ENCODE measurements around the gene FAF2.

Gene FAF2

GRCh38 chr5:176529116-176529740 lies 81.0 kb downstream of the FAF2 start:
- TF ChIP-seq, protein P1, sequence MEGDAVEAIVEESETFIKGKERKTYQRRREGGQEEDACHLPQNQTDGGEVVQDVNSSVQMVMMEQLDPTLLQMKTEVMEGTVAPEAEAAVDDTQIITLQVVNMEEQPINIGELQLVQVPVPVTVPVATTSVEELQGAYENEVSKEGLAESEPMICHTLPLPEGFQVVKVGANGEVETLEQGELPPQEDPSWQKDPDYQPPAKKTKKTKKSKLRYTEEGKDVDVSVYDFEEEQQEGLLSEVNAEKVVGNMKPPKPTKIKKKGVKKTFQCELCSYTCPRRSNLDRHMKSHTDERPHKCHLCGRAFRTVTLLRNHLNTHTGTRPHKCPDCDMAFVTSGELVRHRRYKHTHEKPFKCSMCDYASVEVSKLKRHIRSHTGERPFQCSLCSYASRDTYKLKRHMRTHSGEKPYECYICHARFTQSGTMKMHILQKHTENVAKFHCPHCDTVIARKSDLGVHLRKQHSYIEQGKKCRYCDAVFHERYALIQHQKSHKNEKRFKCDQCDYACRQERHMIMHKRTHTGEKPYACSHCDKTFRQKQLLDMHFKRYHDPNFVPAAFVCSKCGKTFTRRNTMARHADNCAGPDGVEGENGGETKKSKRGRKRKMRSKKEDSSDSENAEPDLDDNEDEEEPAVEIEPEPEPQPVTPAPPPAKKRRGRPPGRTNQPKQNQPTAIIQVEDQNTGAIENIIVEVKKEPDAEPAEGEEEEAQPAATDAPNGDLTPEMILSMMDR (IDR thresholded peaks at IDR 0.05; ENCODE audit: insufficient read depth, low read length): no peak
- TF ChIP-seq POLR2AphosphoS5 (IDR thresholded peaks at IDR 0.05; ENCODE audit: low read depth): no peak
- TF ChIP-seq, protein P2, sequence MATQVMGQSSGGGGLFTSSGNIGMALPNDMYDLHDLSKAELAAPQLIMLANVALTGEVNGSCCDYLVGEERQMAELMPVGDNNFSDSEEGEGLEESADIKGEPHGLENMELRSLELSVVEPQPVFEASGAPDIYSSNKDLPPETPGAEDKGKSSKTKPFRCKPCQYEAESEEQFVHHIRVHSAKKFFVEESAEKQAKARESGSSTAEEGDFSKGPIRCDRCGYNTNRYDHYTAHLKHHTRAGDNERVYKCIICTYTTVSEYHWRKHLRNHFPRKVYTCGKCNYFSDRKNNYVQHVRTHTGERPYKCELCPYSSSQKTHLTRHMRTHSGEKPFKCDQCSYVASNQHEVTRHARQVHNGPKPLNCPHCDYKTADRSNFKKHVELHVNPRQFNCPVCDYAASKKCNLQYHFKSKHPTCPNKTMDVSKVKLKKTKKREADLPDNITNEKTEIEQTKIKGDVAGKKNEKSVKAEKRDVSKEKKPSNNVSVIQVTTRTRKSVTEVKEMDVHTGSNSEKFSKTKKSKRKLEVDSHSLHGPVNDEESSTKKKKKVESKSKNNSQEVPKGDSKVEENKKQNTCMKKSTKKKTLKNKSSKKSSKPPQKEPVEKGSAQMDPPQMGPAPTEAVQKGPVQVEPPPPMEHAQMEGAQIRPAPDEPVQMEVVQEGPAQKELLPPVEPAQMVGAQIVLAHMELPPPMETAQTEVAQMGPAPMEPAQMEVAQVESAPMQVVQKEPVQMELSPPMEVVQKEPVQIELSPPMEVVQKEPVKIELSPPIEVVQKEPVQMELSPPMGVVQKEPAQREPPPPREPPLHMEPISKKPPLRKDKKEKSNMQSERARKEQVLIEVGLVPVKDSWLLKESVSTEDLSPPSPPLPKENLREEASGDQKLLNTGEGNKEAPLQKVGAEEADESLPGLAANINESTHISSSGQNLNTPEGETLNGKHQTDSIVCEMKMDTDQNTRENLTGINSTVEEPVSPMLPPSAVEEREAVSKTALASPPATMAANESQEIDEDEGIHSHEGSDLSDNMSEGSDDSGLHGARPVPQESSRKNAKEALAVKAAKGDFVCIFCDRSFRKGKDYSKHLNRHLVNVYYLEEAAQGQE (IDR thresholded peaks at IDR 0.05; ENCODE audit: insufficient replicate concordance, low read depth): no peak
- TF ChIP-seq SPI1 (IDR thresholded peaks at IDR 0.05; ENCODE audit: borderline replicate concordance, low read depth): no peak
- TF ChIP-seq GABPA (IDR thresholded peaks at IDR 0.05; ENCODE audit: low read depth): no peak
- Histone ChIP-seq H3K27me3 (ENCODE audit: insufficient read depth, poor library complexity, severe bottlenecking) (no peaks in the 10 kb centered on the region), H3K4me3 (replicated peaks; ENCODE audit: insufficient read depth, low read length) (no peak overlapping the region), H3K27ac (replicated peaks) (peak overlapping the region; percentile 55)
- DNase-seq (ENCODE audit: low read depth in 1 of 2, low spot score in 1 of 2): no peak

- Histone ChIP-seq H3K27me3 (ENCODE audit: insufficient read depth, poor library complexity, severe bottlenecking) (no peaks in the 10 kb centered on the region), H3K27ac (replicated peaks) (peak overlapping the region; percentile 55), H3K4me3 (replicated peaks; ENCODE audit: insufficient read depth, low read length) (no peak overlapping the region)
- peak in 1 of 2 experiments; percentile 81 for DNase-seq (ENCODE audit: low read depth in 1 of 2, low spot score in 1 of 2)
- no peak for TF ChIP-seq SPI1 (IDR thresholded peaks at IDR 0.05; ENCODE audit: borderline replicate concordance, low read depth)
- TF ChIP-seq POLR2AphosphoS5 (IDR thresholded peaks at IDR 0.05; ENCODE audit: low read depth): peak; percentile 41
Observed at GRCh38 chr5:176529741-176530141, 81.6 kb downstream of the FAF2 start.

DNA sequence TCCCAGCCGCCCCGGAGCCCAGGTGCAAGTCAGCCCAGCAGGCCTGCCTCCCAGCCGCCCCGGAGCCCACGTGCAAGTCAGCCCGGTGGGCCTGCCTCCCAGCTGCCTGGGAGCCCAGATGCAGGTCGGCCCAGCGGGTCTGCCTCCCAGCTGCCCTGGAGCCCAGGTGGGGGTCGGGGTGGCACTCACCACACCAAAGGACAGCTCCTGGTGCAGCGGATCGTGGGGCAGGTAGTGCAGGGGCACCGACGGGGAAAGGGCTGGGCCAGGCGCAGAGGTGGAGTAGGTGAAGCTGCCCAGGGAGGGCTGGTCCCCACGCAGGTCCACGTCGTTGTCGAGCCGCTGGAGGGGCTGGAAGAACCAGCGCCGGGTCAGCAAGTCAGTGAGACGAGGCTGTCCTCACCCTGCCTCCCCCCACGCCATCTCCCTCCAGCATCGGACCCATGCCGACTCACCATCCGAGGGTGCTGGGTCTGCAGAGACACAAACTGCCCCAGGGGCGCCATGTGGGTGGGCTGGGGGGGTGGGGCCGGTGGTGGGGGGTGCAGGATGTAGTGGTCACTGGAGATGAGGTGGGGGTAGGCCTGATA lies 82.3 kb downstream of the FAF2 start:
- Histone ChIP-seq H3K4me3 (replicated peaks; ENCODE audit: insufficient read depth, low read length) (no peak overlapping the region), H3K27me3 (ENCODE audit: insufficient read depth, poor library complexity, severe bottlenecking) (no peaks in the 10 kb centered on the region), H3K27ac (replicated peaks) (peak overlapping the region; percentile 99)
- DNase-seq (ENCODE audit: low read depth in 1 of 2, low spot score in 1 of 2): no peak
- TF ChIP-seq POLR2AphosphoS5 (IDR thresholded peaks at IDR 0.05; ENCODE audit: low read depth) (0 out of 2 replicates have a peak, but pooled peaks have one; percentile 9), GABPA (IDR thresholded peaks at IDR 0.05; ENCODE audit: low read depth) (no peak)

DNA sequence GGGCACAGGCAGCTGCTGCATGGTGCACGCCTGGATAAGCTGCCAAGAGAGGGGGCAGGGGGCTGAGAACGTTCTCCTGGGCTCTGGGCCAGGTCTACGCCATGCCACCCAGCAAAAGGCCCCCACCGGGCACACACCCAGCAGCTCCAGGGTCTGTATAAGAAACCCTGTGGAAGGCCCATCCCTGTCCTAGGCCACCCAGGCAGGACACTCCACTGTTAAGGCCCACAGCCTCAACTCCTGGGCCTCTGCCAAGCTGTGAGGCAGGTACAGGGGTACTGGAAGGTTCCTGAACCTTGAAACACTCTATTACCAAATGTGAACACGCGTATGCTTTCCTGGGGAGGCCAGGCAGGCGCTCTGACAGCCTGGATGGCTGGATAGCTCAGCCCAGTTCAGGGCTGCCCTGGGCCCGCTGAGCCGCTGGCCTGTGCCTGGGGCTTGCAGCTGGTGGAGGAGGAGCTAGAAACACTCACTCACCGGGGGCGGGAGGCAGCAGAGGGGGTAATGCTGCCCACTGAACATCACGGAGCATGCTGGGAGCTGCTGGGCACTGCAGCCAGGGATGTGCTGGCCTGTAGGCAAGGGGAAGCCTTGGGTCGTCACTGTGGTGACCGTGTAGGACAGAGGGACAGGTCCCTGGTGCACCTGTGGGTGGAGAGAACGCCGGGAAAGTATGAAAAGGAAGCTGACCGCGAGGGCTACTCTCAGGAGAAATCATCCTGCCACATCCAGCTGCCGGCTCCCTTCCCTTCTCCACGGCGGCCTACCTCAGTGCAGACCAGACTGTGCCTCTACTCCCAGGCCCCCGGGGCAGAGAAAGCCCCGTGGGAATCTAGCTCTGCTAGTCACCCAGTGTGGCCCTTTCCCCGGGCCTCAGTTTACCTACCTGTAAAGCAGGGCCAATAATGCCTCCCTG lies 83.1 kb downstream of the FAF2 start:
- H3K4me3 ChIP-seq (replicated peaks; ENCODE audit: insufficient read depth, low read length): no peak overlapping the region
- H3K27ac ChIP-seq (replicated peaks): peak overlapping the region; percentile 99
- peak in 1 of 2 experiments; percentile 61 for DNase-seq (ENCODE audit: low read depth in 1 of 2, low spot score in 1 of 2)
- TF ChIP-seq POLR2AphosphoS5 (IDR thresholded peaks at IDR 0.05; ENCODE audit: low read depth): peak; percentile 8; the same call in 1 of the 2 replicates
- TF ChIP-seq, protein P1 (IDR thresholded peaks at IDR 0.05; ENCODE audit: insufficient read depth, low read length): no peak
- no peaks in the 10 kb centered on the region for H3K27me3 ChIP-seq (ENCODE audit: insufficient read depth, poor library complexity, severe bottlenecking)

DNA sequence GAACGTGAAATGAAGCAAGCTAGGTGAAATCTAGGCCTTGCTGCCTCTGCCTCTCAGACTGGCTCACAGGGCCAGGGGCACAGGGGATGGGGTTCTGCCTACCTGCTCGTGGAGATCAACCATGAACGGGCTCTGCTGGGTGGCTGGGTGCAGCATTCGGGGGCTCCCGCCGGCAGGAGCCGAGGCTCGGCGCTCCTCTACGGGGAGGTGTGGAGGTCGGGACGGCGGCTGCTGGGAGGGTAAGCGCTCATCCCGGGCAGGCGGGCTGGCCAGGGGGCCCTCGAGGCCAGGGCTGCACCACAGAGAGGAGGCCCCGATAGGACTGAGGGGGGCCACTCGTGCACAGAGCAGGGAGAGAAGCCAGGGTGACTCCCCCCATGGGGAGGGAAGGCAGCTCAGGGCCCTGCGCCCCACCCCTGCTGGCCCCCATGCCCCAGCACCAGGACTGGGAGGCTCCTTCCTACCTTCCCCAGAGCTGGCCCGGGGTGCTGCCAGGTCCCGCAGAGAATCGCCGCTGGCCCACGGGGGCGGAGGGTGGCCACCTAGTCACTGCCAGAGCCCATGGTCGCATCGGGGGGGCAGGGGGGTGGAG lies 83.8 kb downstream of the FAF2 start:
- H3K27ac ChIP-seq (replicated peaks): peak overlapping the region; percentile 99
- TF ChIP-seq GABPA (IDR thresholded peaks at IDR 0.05; ENCODE audit: low read depth) (no peak), POLR2AphosphoS5 (IDR thresholded peaks at IDR 0.05; ENCODE audit: low read depth) (no peak), SPI1 (IDR thresholded peaks at IDR 0.05; ENCODE audit: borderline replicate concordance, low read depth) (no peak)
- TF ChIP-seq, protein P2 (IDR thresholded peaks at IDR 0.05; ENCODE audit: insufficient replicate concordance, low read depth): no peak
- TF ChIP-seq, protein P1 (IDR thresholded peaks at IDR 0.05; ENCODE audit: insufficient read depth, low read length): no peak
- no peaks in the 10 kb centered on the region for H3K27me3 ChIP-seq (ENCODE audit: insufficient read depth, poor library complexity, severe bottlenecking)
- no peak for DNase-seq (ENCODE audit: low read depth in 1 of 2, low spot score in 1 of 2)
- peak overlapping the region; percentile 1; the same call in 1 of the 2 replicates for H3K4me3 ChIP-seq (replicated peaks; ENCODE audit: insufficient read depth, low read length)

All from HL-60 (cell line).